Central memory CD4-positive, alpha-beta T cell (primary cell): ENCODE measurements around the gene ZNF135.

Experiments used
- DNase-seq: peaks from one replicate; pipeline ENCODE4 v3.0.0; 2022

The ZNF135 gene

DNA sequence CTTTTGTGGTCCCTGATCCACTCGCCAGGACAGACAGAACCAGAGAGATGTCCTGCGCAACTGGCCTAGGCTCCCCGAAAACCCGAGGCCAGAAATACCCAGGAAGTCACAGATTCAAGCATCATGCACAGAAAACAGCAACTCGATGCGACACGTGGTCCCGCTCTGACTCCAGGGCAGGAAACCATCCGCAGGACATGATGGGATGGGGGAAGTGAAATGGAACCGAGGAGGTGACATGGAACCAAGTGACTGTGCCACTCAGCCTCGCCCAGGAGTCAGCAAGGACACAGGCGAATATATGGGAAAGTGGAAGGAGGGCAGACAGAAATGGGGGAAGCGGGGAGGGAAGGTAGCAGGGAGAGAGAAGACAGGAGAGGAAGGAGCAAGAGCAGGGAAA lies 37.8 kb downstream of the ZNF135 start:
- no peak for DNase-seq

DNA sequence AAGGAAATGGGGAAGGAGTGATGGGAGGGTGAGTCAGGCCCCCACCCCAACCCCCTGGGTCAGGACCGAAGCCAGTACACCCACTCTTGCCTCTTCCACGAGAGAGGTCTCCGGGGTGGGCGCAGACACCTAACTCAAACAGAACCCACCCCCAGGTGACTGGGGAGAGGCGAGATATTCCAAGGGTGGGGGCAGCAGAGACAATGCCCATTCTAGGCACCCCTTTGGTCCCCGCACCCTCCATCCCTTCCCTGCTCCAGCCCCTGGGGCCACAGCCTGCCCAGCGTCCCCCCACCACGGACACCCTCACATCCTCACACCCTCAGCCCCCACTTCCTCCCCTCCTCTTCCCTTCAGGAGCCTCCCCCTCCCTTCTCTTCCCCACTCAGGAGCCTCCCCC lies 38.3 kb downstream of the ZNF135 start:
- DNase-seq = no peak

DNA sequence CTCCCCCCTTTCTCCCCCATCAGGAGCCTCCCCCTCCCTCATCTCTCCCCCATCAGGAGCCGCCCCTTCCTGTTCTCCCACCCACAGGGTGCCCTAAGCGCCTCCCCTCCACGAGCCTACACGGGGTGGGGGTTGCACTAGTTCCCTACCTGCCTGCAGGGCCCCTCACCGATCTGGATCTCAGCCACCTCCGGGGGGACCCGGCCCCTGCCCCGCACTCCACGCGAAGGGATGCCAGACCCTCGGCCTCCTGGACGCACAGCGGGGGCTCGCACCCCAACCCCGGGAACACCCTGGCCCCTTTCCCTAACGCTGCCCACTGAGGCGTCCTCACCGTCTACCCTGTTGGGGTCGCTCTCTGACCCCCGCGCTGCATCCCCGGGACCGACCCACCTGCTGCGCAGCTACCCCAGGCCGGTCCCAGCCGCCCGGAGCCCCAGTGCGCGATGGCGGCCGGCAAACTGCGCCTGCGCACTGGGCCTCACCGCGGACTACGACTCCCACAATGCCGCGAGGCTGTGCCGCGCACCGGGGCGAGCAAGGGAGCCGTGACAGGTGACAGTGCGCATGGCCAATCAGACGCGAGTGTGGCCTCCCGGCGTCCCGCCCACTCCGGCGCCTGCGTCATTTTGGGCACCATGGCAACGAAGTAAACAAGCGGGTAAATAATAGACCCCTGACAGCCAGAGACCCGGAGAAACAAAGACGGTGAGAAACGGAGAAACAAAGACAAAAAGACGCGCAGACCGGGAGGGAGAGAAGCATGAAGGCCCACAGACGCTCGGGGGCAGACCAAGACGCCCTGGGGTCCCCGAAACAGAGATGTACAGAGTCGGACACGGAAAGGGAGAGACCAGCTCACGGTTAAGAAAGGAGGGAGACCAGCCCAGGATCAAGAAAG lies 38.9 kb downstream of the ZNF135 start, which contains the start of gene ZSCAN18:
TSS of gene ZSCAN18 (minus strand) at position 451 of the 901 bp plus-strand sequence. CDS start 7,964 bp downstream, outside the sequence.
- peak; percentile 99 for DNase-seq

DNA sequence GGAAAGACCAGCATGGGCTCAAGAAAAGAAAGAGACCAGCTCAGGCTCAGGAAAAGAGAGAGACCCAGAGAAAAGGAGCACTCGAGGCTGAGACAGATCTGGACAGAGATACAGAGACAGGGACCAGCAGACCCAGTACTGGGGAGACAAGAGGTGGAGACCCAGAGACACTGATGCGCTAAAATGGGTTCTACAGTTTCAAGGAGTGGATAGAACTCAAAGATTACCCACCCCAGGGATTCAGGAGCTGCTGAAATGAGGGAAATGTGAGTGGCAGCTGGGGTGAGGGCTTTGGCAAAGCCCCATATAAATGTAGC lies 39.6 kb downstream of the ZNF135 start:
- no peak for DNase-seq

DNA sequence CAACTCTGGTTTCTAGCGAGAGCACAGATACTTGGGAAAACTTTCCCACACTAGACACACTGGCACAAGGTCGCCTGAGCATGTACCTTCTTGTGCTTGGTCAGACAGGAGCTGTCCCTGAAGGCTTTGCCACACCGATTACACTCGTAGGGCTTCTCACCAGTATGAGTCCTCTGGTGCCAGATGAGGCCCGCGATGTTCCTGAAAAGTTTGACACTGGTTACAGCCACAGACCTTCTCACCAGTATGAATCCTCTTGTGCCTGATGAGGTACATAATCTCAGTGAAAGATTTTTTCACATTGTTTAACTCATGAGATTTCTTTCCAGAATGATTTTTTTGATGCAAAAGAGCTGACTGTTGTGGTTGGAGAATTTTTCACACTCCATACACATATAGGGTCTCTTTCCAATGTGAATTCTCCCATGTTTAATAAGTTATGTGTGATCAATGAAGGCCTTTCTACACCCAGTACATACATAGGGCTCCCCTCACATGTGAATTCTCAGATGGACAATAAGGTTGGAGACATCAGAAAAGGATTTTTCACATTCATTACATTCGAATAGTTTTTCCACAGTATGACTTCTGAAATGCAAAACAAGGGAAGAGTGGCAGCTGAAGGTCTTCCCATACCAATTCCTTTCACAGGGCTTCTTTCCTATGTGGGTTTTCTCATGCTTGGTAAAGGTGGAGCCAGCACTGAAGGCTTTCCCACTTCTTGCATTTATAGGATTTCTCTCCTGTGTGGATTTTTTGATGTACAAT lies 48.9 kb downstream of the ZNF135 start:
- no peak for DNase-seq

DNA sequence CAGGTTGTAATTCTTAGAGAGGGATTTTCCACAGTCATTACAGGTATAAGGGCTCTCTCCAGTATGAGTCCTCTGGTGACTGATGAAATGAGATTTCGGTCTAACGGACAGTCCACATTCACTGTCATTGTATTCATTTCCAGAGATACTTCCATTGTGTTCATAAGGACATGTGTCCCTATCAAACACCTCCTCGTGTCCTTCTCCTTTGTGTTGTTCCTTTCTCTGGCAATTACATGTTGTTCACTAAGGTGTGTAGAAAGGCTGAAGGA lies 49.4 kb downstream of the ZNF135 start:
- DNase-seq = no peak

DNA sequence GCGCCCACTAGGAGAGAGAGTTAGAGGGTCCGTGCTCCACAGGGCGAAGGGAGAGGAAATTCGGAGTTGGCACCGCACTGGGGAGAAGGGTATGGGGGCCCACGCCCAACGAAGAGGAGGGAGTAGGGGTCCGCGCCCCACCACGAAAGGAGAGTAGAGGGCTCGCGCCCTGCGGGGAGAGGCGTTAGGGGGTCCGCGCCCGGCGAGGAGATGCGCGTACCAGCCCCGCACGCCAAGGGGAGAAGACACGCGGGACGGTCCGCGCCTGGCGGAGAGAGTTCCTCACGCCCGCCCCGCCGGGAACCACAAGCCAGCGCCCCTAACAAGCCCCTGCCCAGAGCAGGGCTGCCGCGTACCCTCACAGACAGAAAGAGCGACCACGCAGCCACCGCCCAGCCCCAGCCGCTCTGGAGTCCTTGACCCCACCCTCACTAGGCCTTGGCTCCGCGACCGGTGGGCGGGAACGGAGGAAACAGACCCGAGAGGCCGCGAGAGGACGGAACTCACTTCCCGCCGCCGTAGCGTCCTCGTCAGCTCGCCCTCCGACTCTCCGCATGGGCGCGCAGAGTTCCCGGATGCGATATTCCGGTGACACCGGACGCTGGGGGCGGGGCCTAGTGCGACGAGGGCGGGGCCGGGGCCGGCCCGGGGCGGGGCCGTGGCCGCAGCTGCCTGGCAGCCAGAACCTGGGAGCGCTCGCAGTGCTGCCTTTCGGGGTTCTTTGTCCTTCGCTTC lies 58.9 kb downstream of the ZNF135 start:
- DNase-seq = no peak

DNA sequence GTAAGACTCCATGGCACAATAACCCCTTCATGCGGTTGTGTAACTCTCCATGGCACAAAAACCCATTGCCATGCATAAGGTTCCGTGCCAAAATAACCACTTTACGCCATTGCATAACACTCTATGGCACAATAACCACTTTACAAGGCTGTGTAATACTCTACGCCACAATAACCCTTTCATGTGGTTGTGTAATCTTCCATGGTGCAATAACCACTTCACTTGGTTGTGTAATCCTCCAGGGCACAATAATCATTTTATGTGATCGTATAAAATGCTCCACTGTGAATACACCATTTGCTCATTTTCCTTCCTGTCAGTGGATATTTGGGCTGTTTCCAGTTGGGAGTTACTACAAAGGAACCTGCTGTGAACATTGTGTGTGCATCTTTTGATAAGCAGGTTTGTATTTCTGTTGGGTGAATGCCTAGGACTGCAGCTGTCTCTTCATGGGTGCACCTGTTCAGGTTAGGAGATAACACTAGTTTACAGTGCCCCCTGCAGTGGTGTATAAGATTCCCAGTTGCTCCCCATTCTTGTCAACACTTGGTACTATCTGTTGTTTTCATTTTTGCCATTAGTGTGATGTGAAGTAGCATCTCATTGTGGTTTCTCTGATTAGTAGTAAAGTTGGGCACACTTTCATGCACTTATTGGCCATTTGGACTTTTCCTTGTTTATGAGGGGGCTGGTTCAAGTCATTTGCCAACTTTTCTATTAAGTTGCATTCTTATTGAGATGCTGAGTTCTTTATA lies 60.1 kb downstream of the ZNF135 start:
- DNase-seq = no peak
